Measurements from ENCODE around the gene ANO4.

The ANO4 gene

DNA sequence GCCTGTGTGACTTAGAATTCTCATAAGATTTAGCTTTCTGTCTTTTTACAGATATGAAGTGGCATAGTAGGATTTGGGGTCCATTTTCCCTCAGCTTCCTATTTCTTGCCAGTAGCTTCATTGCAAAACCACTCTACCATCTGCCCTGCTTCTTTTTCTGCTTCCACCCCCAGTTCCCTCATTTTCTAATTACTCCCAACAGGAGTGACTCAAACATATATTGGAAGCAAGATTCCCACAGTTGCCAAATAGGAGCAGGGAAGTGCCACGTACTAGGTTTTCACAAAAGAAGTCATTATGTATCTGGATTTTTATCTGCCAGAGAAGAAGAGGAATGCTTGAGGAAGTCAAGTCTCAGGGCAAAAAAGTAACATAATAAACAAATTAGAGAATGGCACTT, 64.1 kb downstream of the ANO4 start:
- peak; percentile 13 for DNase-seq (ENCODE audit: low read depth)
- TF ChIP-seq CTCF (IDR thresholded peaks at IDR 0.05; ENCODE audit: control insufficient read depth, insufficient read depth, low read depth, low read length, missing control alignments): no peak
- H3K4me3 ChIP-seq (ENCODE audit: control insufficient read depth, low read depth, low read length): no peak overlapping the region

DNA sequence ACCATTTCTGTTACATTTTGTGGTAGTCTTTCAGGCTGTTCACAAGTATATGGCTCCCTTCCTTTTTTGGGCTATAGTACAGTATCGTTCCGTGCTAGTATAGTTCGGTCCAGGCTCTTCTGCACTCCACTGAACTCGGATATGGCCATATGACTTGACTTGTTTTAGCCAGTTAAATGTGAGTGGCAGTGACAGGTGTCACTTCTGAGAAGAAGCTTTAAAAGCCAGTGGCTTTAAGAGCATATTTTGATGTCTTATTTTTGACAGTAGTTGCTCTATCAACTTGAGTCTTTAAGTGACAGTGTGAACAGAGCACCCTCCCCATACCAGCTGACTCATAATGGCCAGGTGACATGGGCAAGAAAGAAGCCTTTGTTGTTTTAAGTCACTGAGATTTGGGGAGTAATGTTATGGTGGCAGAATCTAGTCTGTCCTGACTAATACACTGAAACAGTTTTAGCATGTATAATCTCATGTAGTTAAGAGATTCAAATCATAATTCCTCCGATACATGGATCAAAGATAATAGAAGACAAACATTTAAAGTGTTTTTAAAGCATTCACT, 64.6 kb downstream of the ANO4 start:
- TF ChIP-seq CTCF (IDR thresholded peaks at IDR 0.05; ENCODE audit: control insufficient read depth, insufficient read depth, low read depth, low read length, missing control alignments): no peak
- H3K4me3 ChIP-seq (ENCODE audit: control insufficient read depth, low read depth, low read length): no peak overlapping the region
- no peak for DNase-seq (ENCODE audit: low read depth)

- TF ChIP-seq CTCF (IDR thresholded peaks at IDR 0.05; ENCODE audit: control insufficient read depth, insufficient read depth, low read depth, low read length, missing control alignments): no peak
- H3K4me3 ChIP-seq (ENCODE audit: control insufficient read depth, low read depth, low read length): no peak overlapping the region
- no peak for DNase-seq (ENCODE audit: low read depth)
Measured at GRCh38 chr12:100860611-100861010, 66.0 kb downstream of the ANO4 start.

GRCh38 chr12:100862676-100863075, 68.1 kb downstream of the ANO4 start:
- no peak for DNase-seq (ENCODE audit: low read depth)
- TF ChIP-seq CTCF (IDR thresholded peaks at IDR 0.05; ENCODE audit: control insufficient read depth, insufficient read depth, low read depth, low read length, missing control alignments): no peak
- no peak overlapping the region for H3K4me3 ChIP-seq (ENCODE audit: control insufficient read depth, low read depth, low read length)

- no peak for TF ChIP-seq CTCF (IDR thresholded peaks at IDR 0.05; ENCODE audit: control insufficient read depth, insufficient read depth, low read depth, low read length, missing control alignments)
Measured at GRCh38 chr12:100864366-100864765, 69.8 kb downstream of the ANO4 start.

DNA sequence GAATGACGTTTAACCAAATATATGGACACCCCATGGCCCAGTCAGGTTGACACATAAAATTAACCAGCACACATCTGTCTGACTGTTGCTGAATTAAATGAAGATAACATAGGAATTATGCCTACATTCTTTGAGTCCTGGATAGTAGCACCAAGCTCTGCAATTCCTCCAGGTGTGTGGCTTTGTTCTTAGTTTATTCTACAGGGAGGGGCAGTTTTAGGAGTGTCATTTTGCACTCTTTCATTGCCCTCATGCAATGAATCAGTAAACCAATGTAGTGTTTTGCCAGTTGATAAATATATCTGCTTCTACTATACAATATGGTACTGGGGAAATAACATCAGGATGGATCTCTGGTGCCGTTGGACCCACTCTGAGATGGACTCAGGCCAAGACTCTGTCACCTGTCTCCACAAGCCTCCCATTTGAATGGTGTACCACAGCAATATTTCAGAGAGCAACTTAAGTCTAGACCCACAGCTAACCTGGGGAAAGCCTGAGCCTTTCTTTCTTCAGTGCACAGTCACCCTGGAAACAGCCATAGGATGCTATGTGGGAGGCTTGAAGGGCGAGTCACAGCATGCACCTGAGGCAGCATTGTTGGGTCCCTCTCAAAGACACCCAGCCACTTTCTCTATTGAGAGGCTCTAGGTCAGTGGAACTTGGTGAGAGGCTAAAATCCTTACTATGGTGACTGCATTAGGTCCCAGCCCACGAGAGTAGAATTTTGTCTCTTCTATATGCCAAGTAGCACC, 73.2 kb downstream of the ANO4 start:
- no peak for TF ChIP-seq CTCF (IDR thresholded peaks at IDR 0.05; ENCODE audit: control insufficient read depth, insufficient read depth, low read depth, low read length, missing control alignments)
- H3K4me3 ChIP-seq (ENCODE audit: control insufficient read depth, low read depth, low read length): no peak overlapping the region
- no peak for DNase-seq (ENCODE audit: low read depth)

More at GRCh38 chr12:100864366-100864765, 69.8 kb downstream of the ANO4 start:
- DNase-seq (ENCODE audit: low read depth): no peak
- H3K4me3 ChIP-seq (ENCODE audit: control insufficient read depth, low read depth, low read length): no peak overlapping the region
